ENCODE measurements around the gene PTGIS. TPM values are rescaled to one million over a fixed set of nuclear protein-coding genes. Genes with fewer than 3 reads are reported as not detected.

PTGIS gene
- total RNA-seq, 2 donors from 2014 or later: 14.1 to 20.9 TPM

DNA sequence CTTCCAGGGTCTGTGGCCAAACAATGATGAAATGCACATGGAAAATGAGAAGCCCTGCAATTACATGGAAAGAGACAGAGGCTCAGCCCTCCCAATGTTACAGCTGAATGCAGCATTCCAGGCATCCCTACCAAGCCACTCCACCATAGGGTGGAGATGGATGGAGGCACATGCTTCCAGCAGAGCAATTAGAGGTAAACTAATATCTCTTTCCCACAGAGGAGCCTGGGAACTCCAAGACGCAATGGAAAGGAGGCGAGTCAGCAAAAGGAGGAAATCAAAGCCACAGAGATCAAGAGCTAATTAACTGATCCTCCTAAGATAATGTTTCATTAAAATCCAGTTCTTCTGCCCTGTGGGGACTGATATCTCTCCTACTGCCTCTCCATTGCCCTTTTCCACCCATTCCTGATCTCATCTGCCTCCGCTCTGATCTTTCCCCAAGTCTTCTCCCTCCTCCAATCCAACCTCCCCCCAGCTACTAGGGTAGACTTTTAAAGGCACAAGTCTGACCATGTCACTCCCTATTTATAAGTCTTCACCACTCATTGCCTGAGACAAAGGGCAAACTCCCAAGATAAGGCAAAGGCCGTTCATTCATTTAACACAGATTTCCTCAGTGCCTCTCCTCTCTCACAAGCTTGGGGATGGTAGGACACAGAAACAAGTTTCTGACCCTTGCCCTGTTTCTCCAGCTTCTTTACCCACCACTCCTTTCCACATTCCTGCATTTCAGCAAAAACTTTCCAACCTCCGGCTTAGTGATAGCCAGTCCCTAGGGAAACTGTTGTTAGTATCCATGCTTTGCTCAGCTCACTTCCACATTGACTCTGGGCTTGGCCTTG, 71.2 kb downstream of the PTGIS start:
- Mint-ChIP-seq H3K4me1 (peaks cover 10% of the 10 kb centered on the region), H3K36me3 (ENCODE audit: low read depth) (no peaks in the 10 kb centered on the region), H3K27ac (peak overlapping the region; percentile 28), H3K27me3 (ENCODE audit: insufficient read depth) (no peaks in the 10 kb centered on the region), H3K4me3 (no peak overlapping the region), H3K9me3 (no peaks in the 10 kb centered on the region)
- Histone ChIP-seq H3K9ac (ENCODE audit: extremely low read depth, low read length, poor library complexity, severe bottlenecking) (no peak overlapping the region), H3K27ac (ENCODE audit: low read depth, low read length) (no peak overlapping the region), H3K27me3 (ENCODE audit: control insufficient read depth, insufficient read depth, low read length, poor library complexity, severe bottlenecking) (no peaks in the 10 kb centered on the region), H3K4me1 (ENCODE audit: control insufficient read depth, insufficient read depth, low read length) (no peaks in the 10 kb centered on the region), H3K36me3 (ENCODE audit: control insufficient read depth, insufficient read depth, low read length) (no peaks in the 10 kb centered on the region), H3K4me3 (ENCODE audit: low read length) (no peak overlapping the region), H3K9me3 (ENCODE audit: control insufficient read depth, low read length) (no peaks in the 10 kb centered on the region)
- TF ChIP-seq, protein P1, sequence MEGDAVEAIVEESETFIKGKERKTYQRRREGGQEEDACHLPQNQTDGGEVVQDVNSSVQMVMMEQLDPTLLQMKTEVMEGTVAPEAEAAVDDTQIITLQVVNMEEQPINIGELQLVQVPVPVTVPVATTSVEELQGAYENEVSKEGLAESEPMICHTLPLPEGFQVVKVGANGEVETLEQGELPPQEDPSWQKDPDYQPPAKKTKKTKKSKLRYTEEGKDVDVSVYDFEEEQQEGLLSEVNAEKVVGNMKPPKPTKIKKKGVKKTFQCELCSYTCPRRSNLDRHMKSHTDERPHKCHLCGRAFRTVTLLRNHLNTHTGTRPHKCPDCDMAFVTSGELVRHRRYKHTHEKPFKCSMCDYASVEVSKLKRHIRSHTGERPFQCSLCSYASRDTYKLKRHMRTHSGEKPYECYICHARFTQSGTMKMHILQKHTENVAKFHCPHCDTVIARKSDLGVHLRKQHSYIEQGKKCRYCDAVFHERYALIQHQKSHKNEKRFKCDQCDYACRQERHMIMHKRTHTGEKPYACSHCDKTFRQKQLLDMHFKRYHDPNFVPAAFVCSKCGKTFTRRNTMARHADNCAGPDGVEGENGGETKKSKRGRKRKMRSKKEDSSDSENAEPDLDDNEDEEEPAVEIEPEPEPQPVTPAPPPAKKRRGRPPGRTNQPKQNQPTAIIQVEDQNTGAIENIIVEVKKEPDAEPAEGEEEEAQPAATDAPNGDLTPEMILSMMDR (conservative IDR thresholded peaks at IDR 0.05): no peak
- DNase-seq: no peak
- 84 to 90% methylated on average over 5 of the region's 5 CpGs for WGBS, 2 experiments (ENCODE audit: insufficient coverage in 1 of 2, insufficient read length in 1 of 2)

DNA sequence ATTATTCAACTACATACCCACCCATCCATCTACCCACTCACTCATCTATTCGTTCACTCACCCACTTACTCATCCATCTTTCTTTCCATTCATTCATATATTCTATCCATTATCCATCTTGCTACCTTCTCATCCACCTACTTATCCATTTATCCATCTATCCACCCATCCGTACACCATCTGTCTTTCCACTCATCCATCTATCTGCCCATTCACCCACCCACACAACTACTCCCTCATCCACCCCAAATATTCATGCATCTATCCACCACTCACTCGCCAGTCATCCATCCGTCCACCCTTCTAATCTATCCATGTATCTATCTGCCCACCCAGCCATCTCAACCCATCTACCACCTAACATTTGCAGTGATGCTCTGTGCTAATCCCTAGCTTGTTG, 71.9 kb downstream of the PTGIS start:
- no peaks in the 10 kb centered on the region for H3K4me1 ChIP-seq (ENCODE audit: control insufficient read depth, insufficient read depth, low read length)
- H3K27me3 Mint-ChIP-seq (ENCODE audit: insufficient read depth): peaks cover 2% of the 10 kb centered on the region
- no peaks in the 10 kb centered on the region for H3K9me3 ChIP-seq (ENCODE audit: control insufficient read depth, low read length)
- TF ChIP-seq, protein P1 (conservative IDR thresholded peaks at IDR 0.05): no peak
- DNase-seq: no peak
- 91 to 96% methylated on average over 4 of the region's 4 CpGs for WGBS, 2 experiments (ENCODE audit: insufficient coverage in 1 of 2, insufficient read length in 1 of 2)
- no peaks in the 10 kb centered on the region for H3K36me3 Mint-ChIP-seq (ENCODE audit: low read depth)
- peaks cover 10% of the 10 kb centered on the region for H3K4me1 Mint-ChIP-seq
- no peak overlapping the region for H3K27ac ChIP-seq (ENCODE audit: low read depth, low read length)
- H3K9me3 Mint-ChIP-seq: no peaks in the 10 kb centered on the region
- no peak overlapping the region for H3K27ac Mint-ChIP-seq
- H3K36me3 ChIP-seq (ENCODE audit: control insufficient read depth, insufficient read depth, low read length): no peaks in the 10 kb centered on the region
- no peak overlapping the region for H3K4me3 ChIP-seq (ENCODE audit: low read length)
- no peak overlapping the region for H3K4me3 Mint-ChIP-seq
- H3K9ac ChIP-seq (ENCODE audit: extremely low read depth, low read length, poor library complexity, severe bottlenecking): no peak overlapping the region
- H3K27me3 ChIP-seq (ENCODE audit: control insufficient read depth, insufficient read depth, low read length, poor library complexity, severe bottlenecking): no peaks in the 10 kb centered on the region

DNA sequence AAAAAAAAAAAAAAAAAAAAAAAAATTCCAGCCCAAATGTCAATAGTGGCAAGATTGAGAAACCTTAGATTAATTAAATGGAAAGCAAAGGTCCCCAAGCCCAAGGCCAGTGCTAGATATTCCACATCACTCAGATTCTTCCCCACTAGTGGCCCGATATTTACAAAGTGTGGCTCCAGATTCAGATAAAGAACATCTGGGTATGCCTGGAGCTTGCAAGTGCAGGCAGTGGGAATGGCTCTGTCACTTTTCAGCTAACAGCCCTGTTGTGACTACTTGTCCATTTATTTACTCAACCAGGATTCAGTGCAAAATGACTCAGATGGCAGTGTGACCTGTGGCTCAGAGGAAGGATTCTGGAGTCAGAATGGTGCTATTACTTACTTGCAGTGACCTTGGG, 77.2 kb downstream of the PTGIS start:
- TF ChIP-seq, protein P1 (conservative IDR thresholded peaks at IDR 0.05): no peak
- Histone ChIP-seq H3K9me3 (ENCODE audit: control insufficient read depth, low read length) (peaks cover 11% of the 10 kb centered on the region), H3K9ac (ENCODE audit: extremely low read depth, low read length, poor library complexity, severe bottlenecking) (no peak overlapping the region), H3K4me1 (ENCODE audit: control insufficient read depth, insufficient read depth, low read length) (no peaks in the 10 kb centered on the region), H3K36me3 (ENCODE audit: control insufficient read depth, insufficient read depth, low read length) (no peaks in the 10 kb centered on the region), H3K27me3 (ENCODE audit: control insufficient read depth, insufficient read depth, low read length, poor library complexity, severe bottlenecking) (peaks cover 22% of the 10 kb centered on the region), H3K27ac (ENCODE audit: low read depth, low read length) (no peak overlapping the region), H3K4me3 (ENCODE audit: low read length) (no peak overlapping the region)
- Mint-ChIP-seq H3K4me3 (no peak overlapping the region), H3K36me3 (ENCODE audit: low read depth) (no peaks in the 10 kb centered on the region), H3K4me1 (no peaks in the 10 kb centered on the region), H3K27me3 (ENCODE audit: insufficient read depth) (peaks cover 33% of the 10 kb centered on the region), H3K9me3 (peaks cover 4% of the 10 kb centered on the region), H3K27ac (no peak overlapping the region)
- 86 to 96% methylated on average over 1 of the region's 1 CpG for WGBS, 2 experiments (ENCODE audit: insufficient coverage in 1 of 2, insufficient read length in 1 of 2)
- no peak for DNase-seq

Data from endodermal cell (in vitro differentiated cells).